ENCODE results near the gene BTC.
"Not testable (repeated sequence)": the region's sequence is repeated elsewhere in the genome, so short reads cannot be mapped to it uniquely, and the experiment has no call there.

BTC gene

DNA sequence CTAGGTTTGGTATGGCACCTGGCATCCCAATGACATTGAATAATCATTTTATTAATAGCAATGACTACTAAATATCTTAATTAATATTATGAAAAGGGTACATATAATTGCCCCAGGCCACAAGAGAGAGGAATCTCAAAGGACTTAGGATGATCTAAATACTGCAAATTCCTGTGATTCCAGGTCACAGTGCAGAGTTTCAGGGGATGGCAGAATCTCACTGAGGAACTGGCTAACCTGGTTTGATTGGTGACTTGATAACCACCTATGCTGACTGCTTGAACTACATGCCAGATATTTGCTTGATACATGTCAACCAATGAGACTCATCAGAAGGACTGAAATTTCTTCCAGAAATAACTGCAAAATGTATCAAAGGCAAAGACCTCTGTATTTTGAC lies 37.2 kb downstream of the BTC start:
- no peak for DNase-seq

DNA sequence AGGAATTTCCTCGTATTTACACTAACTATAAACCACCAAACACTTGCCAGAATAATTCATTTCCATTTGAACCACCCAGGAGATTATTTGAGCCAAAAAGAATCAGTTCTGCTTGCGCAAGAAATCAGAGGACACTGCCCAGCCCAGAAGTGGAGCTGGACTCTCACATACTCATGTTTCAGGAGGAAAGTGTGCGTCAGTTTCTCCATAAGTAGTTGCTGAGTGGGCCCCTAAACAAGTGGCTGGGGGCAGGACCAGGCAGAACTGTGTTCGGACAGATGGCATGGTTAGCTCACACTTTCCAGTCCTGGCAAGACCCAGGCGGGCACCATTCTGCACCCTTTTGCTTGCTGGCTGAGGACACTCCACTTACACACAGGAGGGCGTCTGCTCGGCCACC lies 38.8 kb downstream of the BTC start:
- no peak for DNase-seq

DNA sequence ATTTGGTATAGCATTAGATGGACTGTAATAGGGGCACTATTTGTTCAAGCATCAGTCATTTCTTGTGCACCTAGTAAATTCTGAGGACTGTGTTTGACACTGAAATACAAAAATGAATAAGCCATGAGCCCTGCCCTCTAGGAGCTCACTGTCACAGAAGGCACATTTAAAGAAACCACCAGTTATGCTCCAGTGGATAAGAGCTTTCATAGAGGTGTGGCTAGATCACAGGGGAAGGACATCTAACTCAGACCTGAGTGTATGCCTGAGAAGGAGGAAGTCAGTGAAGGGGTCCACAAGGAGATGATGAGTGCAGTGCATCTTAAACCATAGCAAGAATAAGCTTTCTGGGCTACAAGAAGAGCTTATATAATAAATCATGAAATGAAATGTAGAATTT lies 40.1 kb downstream of the BTC start:
- no peak for DNase-seq

DNA sequence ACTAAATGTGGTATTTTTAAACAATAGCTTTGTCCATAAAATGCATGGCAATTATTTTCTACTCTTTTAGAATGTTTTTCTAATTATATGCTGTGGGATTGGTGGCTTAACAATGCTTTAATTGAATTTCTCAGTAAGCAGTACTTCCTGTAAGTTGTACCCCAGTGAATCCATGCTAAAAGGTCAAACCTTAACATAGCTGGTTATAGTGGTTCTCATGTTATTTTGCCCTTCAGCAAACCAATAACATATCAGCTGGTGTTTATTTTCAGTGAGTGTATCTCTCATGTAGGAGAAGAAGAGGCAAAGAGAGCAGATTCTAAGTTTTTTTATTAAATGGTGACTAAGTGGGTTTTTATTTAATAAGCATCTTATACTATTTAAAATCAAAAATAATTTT lies 41.5 kb downstream of the BTC start:
- no peak for DNase-seq

DNA sequence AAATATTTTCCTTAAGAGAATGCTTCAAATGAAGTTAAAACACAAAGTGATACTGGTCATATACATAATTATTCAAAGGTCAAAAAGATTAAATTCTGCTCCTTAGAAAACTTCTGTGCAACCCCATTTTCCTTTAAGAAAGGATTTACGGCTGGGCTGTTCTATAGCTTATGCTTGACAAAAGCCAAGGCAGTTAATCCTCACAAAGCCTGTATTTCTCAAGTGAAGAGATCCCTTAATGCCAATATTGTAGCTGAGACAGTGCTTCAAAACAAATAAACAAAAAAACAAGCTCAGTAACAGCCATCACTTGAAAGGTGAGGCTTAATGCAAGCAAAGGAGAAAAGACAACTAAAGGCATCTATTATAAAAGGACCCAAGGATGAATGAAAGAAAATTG lies 42.5 kb downstream of the BTC start:
- no peak for DNase-seq

DNA sequence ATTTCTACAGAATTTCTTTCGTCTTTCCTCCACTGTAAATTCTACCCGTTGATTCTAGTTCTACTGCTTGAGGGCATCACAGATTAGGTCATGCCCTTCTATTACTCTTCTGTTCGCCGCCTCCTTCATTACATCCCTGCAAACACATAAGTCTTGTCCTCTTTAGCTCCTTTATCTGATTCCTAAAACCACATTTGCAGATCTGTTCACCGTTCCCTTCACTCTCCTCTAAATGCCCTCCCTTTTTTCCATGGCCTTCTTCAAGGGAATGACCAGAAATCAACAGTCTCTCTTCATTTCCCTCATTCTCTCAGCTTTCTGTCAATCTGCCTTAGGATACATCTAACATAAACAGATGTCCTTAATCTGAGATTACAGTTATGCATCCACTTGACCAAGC lies 43.1 kb downstream of the BTC start:
- DNase-seq, result no peak

DNA sequence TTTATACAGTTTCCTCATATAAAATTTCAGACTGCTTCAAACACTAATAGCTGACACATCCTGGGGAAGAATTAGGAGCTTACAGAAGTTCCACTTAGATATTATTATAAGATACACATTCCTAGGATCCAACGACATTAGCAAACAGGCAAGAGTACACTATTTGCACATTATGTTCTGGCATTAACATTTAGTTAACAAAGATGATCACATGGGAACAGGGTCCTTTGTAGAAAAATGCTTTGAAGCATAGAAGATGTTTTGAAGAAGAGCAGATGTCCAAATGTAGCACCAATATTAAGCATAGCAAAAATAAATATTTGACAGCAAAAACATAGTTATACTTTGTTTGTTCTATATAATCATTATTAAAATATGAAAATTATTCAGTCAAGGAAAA lies 52.1 kb downstream of the BTC start:
- no peak for DNase-seq

DNA sequence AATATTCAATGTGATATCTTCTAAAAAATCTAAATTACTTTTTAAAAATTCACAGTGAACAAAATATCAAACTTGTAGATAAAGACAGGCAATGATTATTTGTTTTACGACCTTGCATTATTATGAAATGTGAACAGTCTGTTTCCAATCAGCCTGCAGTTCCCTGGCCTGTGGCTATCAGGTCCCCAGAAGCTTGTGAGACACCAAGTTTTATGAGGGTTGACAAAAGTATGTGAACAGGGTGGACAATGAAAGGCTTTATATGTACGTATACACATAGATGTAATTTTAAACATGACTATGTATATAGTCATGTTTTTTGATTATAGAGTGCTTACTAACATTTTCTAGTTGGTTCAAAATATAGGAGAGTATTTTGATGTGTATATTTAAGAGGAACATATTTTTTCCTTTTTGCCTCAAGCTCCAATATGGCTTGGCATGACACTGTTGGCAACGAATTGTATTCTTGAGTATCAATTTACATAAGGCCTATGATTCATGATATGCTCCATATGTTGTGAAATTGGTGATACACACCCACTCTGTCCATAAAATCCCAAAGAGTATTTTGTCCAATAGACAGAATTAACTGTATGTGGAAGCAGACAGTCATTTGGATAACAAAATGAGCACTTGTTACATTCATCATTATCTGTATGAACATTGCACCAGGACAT lies 55.7 kb downstream of the BTC start:
- no peak for DNase-seq

DNA sequence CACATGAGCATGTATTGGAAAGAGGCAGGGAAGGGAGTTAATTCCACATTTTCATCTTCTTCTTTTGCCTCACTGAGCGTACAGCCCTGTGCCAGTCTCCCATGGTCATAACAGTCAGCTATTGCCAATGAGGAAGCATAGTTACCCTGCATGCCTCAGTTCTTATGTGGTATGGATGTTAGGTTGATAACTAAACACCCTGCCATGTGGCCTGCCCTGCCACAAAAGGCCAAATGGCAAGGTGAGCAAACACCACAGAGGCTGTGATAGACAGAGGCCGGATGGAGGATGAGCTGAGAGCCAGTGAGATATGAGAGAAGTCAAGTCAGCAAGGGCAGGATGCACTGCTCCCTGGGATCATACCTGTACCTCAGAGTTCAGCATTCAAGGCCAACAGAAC lies 59.3 kb downstream of the BTC start:
- no peak for DNase-seq

DNA sequence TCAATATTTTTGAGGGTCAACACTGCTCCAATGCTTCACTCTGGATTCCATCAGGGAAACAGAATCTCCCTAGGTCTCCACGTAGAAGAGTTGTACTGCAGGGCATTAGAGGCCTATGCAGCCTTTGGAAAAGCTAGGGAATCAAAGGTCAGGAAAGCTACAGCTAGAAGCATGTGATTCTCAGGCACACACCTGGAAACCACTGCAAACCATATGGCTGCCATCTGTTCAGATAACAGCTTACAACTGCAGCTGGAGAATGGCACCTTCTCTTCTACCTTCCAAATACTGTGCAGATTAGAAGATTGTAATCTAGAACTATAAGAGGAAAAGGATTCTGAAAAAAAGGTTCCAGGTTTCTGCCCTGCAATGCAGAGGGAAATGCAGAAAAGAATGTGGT lies 60.6 kb downstream of the BTC start:
- no peak for DNase-seq

DNA sequence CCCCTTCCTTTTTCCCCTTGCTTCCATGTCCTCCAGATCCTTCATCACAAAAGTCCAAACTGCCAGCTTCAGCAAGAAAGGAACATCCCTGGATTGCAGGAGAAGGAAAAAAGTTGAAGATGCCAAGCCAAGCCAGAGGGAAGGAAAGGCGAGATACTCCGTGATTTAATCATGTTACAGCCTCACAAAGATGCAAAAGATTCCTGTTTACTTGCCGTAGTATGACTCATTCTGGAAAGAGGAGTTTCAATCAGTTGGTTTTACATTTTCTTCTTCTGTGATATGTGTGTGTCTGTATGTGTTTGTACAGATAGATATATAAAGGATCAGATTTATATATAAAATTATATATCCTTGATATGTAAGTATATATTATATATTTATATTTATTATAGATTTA lies 69.3 kb downstream of the BTC start:
- DNase-seq, result no peak

DNA sequence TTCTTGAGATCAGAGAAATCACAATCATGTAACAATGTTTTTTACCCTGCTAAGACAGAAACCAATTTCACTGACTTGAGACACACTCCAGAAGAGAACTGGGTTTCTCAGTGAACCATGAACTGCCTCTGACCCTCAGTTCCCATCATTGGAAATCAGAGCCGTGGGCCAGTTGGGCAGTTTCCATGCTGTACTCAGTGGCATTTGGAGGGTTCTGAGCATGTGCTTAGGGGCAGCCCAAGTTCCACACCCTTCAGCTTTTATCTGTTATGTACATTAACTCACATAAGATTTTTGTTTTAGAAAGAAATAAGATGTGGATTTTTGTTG lies 77.9 kb downstream of the BTC start:
- DNase-seq, result no peak

DNA sequence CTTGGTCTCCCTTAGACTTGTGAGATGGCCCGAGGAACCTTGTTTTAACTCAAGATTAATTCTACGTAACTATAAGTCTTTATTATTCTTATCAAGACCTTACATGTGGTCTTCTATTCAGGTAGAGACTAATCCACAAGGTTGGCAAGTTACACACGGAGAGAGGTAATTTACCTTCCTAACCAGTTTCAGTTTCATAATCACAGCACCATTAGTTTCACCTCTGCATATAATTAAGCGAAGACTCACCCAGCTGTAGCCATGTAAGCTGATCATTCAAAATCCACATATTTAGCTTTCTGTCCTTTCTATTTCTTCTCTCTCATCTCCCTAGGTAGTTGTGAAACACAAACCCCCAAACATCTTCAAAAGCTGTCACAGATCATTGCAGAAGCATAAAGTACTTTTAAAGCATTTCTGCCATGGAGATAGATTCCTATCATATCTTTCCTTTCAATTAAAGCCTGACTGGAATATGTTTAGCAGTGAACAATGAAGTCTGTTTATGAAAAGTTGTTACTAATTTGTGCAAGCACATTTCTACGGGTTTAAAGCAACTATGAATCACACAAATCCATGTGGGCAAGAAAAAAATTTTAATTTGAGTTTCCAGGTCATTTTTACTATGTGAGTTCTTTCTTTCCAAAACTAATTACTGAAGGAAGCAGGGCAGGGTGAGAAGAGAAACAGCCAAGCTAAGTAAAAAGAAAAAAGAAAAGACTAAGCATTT lies 78.5 kb downstream of the BTC start:
- no peak for DNase-seq

DNA sequence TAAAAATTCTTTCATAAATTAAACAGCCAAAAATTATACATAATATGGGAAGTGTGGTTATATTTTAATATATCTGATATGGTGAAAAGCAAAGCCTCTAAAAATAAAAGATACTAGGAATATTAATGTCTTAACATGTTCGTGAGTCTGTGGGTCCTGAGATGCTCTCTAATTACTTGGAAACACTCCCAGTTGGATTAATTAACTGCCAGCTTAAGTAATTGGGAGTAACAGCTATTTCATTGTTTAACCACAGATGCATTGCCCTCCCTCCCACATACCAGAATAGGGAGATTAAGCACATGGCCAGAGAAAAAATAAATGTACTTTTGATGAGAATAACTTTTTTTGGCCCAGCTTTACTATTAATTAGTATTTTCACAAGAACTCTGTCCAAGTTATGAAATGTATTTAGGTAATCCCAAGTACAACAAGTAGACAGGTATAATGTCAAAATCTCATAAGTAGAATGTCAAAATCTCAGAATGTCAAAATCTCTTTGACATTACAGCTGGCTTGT lies 79.7 kb downstream of the BTC start:
- no peak for DNase-seq

DNA sequence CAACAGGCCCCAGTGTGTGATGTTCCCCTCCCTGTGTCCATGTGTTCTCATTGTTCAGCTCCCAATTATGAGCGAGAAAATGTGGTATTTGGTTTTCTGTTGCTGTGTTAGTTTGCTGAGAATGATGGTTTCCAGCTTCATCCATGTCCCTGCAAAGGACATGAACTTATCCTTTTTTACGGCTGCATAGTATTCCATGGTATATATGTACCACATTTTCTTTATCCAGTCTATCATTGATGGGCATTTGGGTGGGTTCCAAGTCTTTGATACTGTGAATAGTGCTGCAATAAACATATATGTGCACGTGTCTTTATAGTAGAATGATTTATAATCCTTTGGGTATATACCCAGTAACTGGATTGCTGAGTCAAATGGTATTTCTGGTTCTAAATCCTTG lies 86.2 kb downstream of the BTC start:
- DNase-seq, result not testable (repeated sequence)

Measured in T-helper 9 cell (primary cell).